Stimulated activated CD8-positive, alpha-beta memory T cell treated with anti-CD3 and anti-CD28 coated beads, Interleukin-4, amount 100 ng/mL, for 1 hour (primary cell): ENCODE results near the gene KRTAP5-5.
"Not testable (repeated sequence)": the region's sequence is repeated elsewhere in the genome, so short reads cannot be mapped to it uniquely, and the experiment has no call there.

Experiments
- DNase-seq, 2 donors: peaks; one replicate each; pipeline ENCODE4 v3.0.0-alpha.2; 2020; ENCODE audit warnings: low read depth in 2 of 2, low spot score in 1 of 2

Gene KRTAP5-5

DNA sequence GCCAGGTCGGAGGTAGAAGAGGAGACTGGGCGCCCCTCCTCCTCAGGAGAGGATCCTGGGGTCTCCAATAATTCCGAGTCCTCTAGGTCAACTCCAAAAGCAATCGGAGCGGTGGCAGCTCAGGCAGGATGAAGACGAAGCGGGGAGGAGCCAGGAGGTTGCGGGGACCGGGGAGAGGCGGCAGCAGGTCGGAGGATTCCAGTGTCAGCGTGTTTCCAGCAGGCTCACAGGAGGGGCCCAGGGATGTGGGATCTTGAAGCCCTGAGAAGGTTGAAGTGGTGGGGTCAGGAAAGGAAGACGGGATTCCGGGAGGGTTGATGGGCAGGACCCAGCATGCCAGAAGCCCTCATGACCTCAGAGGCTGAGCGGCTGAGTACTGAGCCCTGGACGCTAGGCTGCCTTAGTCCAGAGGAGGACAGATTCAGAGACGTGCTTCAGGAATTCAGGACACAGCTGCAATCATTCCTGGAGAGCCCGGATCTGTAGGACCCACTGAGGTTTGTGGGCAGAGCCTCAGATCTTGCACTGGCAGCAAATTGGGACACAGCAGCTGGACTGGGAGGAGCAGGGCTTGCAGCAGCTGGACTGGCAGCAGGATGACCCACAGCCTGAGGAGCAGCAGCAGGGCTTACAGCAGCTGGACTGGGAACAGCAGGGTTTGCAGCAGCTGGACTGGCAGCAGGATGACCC, 22.3 kb upstream of the KRTAP5-5 start:
- not testable (repeated sequence) for DNase-seq

DNA sequence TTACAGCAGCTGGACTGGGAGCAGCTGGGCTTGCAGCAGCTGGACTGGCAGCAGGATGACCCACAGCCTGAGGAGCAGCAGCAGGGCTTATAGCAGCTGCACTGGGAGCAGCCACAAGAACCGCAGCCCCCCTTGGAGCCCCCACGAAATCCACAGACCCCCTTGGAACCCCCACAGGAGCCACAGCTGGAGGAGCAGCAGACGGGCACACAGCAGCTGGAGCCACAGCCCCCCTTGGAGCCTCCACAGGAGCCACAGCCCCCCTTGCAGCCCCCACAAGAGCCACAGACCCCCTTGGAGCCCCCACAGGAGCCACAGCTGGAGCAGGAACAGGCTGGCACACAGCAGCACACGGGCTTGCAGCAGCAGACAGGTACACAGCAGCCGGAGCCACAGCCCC, 21.7 kb upstream of the KRTAP5-5 start:
- DNase-seq, result not testable (repeated sequence)

- no peak for DNase-seq
Observed at GRCh38 chr11:1608363-1608762, 21.2 kb upstream of the KRTAP5-5 start, which contains the start of gene KRTAP5-3. KRTAP5-3 (minus strand) TSS chr11:1608463; CDS start chr11:1608385, 78 bp downstream.

- DNase-seq, result no peak
Observed at GRCh38 chr11:1618231-1618630, 11.3 kb upstream of the KRTAP5-5 start.

DNA sequence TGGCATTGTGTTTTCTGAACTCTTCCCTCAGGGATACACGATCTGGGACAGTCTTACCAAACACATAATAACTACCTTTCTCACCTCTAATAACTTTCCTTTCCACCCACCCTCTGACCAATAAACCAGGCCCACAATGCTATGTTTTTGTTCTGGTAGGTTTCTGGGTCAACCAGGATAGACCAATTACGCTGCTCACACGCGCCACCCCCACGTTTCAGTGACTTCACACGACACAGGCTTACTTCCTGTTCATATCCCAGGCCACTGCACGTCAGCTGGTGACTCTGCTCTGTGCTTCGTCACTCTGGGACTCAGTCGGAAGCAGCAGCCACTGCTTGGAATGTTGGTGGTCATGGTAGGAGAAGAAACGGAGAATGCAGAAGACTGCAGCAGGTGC, 10.1 kb upstream of the KRTAP5-5 start:
- DNase-seq, result no peak

GRCh38 chr11:1622086-1622485, 7.5 kb upstream of the KRTAP5-5 start, which contains the start of gene KRTAP5-4:
KRTAP5-4 (minus strand) TSS chr11:1622138; CDS start chr11:1622093, 45 bp downstream.
- no peak for DNase-seq

- no peak for DNase-seq
Observed at GRCh38 chr11:1623716-1624115, 5.9 kb upstream of the KRTAP5-5 start.

DNA sequence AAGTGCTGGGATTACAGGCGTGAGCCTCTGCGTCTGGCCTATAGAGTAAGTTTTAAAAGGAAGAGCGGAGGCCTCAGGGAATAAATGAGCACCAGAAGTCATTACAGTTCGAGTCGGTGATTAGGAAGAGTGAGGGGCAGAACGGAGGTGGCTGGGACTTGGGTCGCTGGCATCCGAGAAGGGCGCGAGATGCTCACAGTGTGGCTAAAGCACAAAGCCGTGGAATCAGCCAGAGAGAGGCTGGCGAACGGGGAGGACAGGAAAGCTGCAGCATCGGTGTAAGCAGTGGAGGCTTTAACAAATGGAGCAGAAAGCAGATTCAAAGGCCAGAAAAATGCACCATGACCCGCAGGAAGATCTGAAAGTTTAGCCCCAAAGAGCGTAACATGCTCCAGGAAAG, 5.0 kb upstream of the KRTAP5-5 start:
- no peak for DNase-seq

DNA sequence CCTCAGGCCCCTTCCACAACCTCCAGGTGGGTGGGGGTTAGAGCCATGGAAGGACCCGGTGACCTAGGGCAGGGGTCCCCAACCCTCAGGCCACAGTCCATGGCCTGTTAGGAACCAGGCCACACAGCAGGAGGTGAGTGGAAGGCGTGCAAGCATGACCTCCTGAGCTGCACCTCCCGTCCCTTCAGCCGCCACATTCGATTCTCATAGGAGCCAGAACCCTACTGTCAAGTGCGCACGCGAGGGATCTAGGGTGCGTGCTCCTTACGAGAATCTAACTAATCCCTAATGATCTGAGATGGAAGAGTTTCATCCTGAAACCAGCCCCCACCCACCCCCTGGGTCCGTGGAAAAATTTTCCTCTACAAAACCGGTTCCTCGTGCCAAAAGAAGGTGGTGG, 4.0 kb upstream of the KRTAP5-5 start:
- DNase-seq, result no peak

- DNase-seq, result peak; percentile 22 to 35
Observed at GRCh38 chr11:1628506-1629325, 859 bp upstream of the KRTAP5-5 start.

DNA sequence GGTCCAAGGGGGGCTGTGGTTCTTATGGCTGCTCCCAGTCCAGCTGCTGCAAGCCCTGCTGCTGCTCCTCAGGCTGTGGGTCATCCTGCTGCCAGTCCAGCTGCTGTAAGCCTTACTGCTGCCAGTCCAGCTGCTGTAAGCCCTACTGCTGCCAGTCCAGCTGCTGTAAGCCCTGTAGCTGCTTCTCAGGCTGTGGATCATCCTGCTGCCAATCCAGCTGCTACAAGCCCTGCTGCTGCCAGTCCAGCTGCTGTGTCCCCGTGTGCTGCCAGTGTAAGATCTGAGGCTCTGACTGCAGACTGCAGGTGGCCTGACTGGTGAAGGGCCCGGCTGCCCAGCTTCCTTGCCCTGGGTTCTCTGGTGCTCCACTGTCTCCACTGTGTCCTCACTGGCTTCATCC, 696 bp downstream of the KRTAP5-5 start:
- no peak for DNase-seq

DNA sequence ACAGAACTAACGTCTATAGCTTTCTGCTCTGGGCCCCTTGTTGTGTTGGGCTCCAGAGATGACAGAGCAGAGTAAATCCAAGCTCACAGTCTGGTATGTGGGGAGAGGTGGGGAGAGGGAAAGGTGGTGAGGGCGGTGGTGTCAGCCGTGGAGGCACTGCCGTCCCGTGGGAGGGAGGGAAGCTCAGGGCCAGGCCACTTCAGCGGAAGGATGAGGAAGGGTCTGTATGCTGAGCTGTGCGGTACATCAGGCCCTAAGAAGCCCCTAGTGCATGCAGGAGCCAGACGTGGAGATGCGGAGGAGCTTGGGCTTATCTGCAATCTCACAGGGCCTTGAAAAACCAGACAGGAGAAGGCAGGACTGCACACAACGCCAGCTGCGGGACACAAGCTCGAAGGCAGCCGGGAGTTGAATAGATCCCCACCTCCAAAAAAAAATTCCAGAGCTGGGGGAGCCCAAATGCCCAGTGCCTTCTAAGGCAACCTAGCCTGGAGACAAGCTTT, 1.5 kb downstream of the KRTAP5-5 start:
- DNase-seq, result no peak

DNA sequence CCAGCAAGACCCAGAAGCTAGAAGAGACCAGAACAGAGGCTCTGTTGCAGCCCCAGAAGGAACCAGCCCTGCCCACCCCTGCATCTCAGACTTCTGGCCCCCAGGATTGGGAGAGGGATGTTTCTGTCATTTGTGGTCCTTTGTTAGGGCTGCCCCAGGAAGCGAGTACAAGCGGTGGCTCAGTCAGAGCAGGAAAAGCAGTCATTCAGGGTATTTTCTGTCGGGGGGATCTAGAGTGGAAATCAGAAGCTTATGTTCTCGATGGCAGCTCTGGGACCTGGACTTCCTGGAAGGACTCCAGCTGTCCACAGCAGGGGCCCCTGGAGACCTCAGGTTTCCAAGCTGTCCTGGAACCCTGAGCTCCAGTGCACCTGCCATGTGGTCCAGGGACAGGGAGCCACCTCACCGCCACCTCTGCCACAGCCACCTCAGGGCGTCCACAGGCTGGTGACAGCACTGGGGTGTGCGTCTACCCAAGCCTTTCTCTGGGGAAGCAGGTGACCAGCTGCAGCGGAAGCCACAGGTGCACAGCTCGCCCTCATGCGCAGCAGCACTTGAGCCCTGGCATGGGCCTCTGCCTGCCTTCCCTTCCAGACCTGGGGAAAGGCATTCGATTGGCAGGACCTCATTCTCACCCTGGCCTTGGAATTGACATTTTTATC, 2.6 kb downstream of the KRTAP5-5 start:
- no peak for DNase-seq

DNA sequence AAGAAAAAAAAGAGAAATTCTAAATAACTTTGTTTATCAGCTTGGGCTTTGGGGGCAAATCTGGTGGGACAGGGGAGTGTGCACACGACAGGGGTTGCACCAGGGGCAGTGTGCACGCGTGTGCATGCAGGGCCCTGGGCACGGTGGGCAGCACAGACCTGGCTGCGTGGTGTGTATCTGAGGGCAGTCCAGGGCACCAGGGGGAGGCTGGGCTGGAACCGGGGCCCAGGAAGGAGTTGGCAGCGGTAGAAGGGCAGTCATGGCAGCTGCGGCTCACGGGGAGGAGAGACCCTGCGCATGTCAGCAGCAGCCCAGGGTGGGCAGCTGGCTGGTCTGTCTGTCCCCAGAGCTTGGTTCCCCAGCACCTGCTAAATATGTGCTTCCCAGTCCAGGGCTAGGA, 4.3 kb downstream of the KRTAP5-5 start:
- no peak for DNase-seq

DNA sequence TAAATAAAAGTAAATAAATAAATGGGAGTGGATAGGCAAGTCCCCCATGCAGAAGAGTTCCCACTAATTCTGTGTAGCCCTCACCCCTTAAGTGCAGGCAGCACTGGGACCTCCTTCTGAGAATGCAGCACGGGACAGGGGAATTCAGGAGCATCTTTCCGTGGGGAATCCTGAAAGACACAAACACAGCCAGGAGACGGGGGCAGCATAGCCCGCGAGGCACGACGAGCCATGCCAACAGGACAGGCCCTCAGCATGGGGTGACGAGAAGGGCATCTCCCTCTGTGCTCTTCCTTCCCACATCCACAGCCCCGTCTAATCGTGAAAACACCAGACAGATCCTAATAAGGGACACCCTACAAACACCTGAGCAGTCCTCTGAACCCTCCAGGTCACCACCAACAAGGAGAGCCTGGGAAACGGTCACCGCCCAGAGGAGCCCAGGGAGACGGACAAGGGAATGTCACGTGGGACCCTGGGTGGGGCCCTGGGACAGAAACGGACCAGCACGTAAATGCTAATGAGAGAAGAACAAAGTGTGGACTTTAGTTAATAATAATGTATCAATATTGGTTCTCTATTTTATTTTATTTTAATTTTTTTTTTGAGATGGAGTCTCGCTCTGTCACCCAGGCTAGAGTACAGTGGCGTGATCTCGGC, 6.8 kb downstream of the KRTAP5-5 start:
- no peak for DNase-seq

DNA sequence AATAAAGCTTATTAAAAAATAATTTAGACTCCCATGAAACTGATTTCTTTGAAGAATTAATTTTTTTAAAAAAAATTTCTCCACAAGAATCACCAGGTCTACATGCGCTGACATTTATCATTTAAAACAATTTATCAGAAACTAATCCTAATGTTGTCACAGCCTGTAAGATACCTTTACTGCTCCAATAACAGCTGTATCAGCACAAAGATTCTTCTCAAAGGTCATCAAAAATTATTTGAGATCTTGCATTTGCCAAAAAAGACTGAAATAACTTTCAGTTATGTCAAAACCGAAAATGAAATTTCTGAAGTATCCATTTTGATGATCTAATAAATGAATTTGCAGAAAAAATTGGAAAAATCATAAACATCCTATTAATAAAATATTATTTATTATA, 8.1 kb downstream of the KRTAP5-5 start:
- DNase-seq, result no peak

- DNase-seq, result no peak
Observed at GRCh38 chr11:1638344-1638743, 8.8 kb downstream of the KRTAP5-5 start.

- DNase-seq, result no peak
Observed at GRCh38 chr11:1639102-1639620, 9.6 kb downstream of the KRTAP5-5 start.

GRCh38 chr11:1639666-1640065, 10.1 kb downstream of the KRTAP5-5 start:
- DNase-seq, result no peak

DNA sequence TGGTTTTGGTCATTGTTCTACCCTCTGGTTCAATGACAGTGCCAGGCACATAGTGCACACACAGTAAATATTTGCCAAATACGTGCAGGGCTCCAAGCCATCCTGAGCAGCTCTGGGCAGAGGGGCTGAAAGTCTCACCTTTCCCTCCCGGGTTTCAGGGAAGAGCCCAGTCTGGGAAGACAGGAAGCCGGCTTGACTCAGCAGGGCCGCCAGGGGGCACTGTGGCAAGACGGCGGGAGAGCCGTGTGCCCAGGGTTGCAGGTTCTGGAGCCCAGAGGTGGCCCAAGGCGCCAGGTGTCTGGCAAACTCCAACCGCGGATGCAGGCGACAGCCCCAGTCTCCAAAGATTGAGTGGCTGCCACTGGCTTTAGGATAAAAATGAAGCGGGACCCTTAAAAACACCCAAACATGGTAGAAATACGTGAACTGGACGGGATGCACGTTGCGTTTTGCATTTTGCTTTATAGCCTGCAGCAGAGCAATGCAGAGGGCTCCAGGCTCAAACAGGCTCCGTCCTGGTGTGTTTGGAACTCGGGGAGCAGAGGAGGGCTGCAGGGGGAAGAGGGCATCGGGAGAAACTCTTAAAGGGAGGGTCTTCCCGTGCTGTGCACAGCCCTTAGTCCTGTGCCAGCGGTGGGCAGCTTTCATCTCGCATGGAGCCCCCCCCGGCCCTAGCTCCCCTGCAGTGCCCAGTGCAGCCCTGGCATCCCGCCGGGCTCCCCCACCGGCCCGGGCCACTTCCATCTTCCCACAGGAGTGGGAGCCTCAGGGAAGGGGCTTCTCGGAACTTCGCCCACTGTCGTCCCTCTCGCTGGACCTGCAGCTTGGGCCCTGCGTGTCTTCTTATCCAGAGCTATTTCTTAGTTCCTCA, 10.7 kb downstream of the KRTAP5-5 start:
- no peak for DNase-seq
